ENCODE data around the gene DGKQ.
A peak's percentile ranks its signal among the peaks of the same experiment; 100 is the strongest.
"Not testable (repeated sequence)": the region's sequence is repeated elsewhere in the genome, so short reads cannot be mapped to it uniquely, and the experiment has no call there.

The DGKQ gene

DNA sequence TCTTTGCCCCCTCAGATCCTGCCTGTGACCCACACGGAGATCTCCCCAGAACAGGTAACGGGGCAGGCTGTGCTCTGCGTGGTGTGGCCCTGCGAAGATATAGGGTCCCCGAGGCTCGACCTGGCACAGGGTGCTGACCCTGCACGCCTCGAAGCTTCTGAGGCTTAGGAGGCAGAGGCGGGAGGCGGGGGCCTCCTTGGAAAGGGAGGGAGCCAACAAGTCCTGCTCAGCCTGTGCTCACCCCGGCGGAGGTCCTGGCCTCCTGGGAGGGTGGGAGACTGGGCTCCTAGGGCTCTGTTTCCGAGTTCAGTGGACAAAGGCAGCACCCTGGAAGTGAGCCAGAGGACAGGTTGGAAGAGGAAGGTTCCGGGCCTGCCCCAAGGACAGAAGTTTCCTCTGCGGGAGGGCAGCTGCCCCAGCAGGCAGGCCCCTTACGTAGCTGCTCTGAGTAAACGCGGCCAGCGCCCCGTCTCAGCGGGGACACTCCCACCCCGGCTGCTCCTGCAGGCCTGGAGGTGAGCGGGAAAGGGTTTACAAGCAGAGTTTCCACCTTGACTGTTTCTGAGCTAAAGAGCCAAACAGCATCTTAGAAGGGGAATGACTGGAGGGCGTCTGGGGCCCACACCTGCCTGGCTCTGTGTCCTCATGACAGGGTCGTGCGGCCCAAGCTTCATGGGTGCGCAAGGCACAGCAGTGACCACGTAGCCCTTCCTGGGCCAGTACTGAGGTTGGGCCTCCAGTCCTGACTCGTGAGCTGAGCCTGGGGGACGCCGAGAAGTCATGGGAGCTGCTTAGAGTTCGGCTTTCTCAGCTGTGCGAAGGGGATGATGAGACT lies 25.1 kb downstream of the DGKQ start:
- DNase-seq (ENCODE audit: low read depth): no peak

DNA sequence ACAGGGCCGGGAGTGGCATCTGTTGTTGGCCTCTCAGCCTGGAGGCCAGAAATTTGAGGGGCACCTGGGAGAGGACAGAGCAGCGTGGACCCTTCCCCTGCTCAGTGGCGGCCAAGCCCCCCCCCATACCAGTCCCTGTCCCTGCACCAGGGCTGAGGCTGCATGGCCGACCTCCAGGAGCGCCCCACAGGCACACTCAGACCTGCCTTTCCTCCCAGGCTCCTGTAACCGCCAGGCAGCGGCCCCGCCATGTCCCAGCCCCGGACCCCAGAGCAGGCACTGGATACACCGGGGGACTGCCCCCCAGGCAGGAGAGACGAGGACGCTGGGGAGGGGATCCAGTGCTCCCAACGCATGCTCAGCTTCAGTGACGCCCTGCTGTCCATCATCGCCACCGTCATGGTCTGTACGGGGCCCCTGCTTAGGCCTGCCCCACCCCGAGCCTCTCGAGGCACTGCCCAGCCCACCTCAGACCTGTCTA lies 25.8 kb downstream of the DGKQ start:
- DNase-seq (ENCODE audit: low read depth): no peak

DNA sequence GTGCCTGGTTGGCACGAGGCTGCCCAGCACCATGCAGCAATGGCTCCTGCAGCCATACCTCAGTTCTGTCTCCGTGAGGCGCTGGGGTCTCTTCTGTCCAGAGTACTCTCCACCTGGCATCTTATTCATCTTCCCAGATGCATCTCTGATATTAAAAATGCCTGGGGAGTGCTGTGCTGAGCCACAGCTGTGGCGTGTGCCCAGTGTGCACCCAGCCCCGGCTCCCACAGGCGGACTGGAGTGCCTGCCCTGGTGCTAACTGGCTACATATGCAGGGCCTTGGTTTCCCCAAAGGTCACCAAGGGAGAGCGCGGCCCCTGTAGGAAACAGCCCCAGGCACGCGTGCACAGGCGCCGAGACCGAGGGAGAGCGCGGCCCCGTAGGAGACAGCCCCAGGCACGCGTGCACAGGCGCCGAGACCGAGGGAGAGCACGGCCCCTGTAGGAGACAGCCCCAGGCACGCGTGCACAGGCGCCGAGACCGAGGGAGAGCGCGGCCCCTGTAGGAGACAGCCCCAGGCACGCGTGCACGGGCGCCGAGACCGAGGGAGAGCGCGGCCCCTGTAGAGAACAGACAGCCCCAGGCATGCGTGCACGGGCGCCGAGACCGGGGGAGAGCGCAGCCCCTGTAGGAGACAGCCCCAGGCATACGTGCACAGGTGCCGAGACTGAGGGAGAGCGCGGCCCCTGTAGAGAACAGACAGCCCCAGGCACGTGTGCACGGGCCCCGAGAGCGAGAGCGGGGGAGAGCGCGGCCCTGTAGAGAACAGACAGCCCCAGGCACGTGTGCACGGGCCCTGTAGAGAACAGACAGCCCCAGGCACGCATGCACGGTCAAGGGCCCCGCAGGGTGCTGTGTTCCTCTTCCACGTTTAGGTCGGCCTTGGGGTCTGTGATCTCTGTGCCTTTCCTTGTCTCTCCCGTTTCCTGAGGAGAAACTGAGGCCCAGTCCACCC lies 26.6 kb downstream of the DGKQ start:
- DNase-seq (ENCODE audit: low read depth): no peak

DNA sequence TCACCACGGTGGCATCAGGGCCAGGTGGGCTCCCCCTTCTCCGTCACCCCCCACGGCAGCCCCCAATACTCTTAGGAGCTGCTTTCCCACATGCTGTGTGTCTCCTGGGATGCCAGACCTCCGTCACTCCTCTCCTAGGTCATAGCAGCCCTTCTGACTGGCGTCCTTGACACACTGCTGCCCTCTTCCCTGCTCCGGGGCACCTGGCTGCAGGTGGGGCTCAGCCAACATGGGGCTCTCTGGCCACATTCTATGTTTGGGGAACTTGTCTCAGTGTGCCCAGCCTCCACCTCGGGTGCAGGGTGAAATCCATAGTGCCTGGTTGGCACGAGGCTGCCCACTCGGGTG lies 27.3 kb downstream of the DGKQ start:
- DNase-seq (ENCODE audit: low read depth): no peak

DNA sequence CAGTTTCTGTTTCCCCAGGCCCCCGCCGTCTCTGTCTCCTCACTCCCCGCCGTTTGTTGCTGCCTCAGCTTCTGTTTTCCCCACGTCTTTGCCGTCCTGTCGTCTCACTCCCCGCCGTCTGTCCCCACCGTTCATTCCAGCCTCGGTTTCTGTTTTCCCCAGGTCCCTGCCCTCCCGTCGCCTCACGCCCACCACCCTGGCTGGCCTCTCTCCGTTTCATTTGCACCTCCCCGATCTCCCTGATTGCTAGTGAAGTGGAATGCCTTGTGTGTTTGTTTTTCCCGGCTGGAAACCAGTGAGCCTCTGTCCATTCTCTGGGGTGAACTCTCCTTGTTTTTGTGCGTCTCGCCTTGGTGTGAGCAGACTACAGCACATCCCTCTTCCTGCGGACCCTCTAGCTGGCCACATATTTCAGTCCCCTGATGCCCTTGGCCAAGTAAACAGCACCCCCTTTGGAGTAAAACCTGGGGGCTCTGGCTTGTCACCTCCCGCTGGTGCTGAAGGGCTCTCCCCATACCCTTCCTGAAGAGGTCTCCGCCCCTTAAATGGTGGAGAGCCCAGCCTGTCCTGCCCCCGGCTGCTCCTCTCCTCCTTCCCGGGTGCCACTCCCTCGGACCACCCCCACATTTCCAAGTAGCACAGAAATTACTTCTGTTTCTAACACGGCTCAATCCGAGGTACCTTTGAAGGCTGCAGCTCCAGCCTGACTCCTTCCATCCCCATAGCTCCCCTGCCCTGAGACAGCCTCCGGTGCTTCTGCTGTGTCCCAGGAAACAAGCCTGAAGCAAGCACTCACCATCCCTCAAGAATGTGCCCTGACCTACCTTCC lies 27.9 kb downstream of the DGKQ start:
- DNase-seq (ENCODE audit: low read depth): no peak

DNA sequence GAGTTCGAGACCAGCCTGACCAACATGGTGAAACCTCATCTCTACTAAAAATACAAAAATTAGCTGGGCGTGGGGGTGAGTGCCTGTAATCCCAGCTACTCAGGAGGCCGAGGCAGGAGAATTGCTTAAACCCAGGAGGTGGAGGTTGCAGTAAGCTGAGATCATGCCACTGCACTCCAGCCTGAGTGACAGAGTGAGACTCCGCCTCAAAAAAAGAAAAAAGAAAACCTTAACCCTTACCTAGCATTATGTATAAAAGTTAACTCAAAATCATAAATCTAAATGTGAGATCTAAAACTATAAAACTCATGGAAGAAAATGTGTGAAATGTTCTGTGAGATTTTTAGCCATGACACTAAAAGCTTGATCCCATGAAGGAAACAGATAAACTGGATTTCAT lies 33.9 kb downstream of the DGKQ start:
- not testable (repeated sequence) for DNase-seq (ENCODE audit: low read depth)

DNA sequence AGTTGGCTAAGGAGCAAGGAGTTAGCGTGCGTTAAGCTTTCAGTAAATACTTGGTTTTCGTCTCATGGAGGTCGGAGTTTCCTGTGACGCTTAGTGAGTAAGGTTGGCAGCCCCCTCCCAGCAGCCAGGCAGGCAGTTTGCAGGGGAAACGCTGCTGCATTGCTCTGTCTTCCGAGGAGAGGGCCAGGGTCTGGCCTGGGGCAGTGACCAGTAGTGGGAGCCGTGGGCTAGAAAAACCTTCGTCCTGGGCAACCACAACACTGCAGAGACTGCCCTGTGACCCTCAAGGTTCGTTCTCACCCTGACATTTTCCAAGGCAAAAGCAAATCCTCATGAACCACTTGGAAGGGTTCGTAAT lies 40.7 kb downstream of the DGKQ start:
- no peak for DNase-seq (ENCODE audit: low read depth)

DNA sequence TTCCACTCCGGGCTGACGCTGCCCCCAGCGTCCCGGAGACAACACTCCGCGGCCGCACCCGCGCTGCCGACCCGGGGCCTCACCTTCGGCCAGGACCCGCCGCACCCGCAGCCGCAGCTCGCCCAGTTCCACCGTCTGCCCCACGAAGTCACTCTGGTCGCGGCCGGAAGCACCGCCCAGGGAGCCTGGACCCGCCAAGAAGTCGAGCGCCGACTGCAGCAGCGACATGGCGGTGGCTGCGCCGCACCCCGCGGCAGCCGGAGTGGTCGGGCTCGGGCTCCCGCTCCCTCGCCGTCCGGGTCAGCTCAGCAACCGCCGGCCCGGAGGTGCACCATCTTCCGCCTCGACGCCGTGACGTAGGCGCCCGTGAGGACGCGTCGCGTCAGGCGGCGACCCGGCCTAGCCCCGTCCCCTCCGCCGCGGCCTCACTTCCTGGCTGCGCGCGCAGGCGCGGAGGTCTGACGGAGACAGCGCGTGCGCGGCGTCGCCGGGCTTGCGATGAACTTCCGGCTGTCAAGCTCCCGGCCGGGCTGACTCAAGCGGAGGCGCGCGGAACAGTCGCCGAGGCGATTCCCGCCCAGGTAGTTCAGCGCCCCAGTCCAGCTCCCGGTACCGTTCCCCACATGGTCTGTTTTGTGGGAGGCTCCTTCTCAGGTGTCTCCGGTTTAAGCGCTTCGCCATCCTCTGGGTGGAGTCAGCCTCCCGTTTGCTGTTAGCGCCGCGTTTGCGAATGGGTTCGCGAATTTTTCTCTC lies 41.2 kb downstream of the DGKQ start, which contains the start of the genes GAK and TMEM175:
GAK (minus strand) TSS at position 357 of the 753 bp plus-strand sequence; CDS start at position 228, 129 bp downstream.
TMEM175 (plus strand) TSS at position 501 of the 753 bp plus-strand sequence. CDS start 15,280 bp downstream, outside the sequence.
- DNase-seq (ENCODE audit: low read depth): peak; percentile 97

DNA sequence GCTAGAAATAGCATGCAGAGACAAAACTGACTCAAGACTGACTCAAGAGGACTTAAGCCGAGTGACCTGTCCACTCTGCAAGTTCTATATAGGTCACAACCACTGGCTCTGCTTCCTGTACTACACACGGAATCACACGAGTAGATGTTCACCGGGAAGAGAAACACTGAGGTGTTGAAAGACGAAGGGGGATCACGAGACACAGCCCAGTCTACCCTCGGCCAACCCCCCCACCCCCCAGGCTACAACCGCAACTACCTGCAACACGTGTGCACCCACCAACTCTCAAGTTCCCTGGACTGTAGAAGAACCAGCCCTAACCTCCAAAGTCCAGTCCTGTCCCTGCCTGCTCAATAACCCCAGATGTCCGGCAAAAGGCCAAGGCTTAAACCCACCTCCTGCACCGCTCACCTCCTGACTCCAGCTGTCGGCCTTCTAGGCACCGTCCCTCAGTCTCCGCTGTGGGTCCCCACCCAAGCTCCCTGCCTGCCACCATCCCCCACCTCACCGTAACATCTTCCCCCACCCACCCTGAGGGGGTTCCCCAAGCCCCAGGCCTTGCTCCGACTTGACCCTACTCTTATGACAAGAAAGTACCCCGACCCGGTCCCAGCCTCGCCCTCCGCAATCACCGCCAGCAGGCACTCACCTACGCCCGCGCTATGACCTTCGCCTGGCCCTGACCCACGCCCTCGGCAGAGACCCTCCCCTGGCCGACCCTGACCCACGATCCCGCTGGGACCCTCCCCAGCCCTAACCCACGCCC lies 42.0 kb downstream of the DGKQ start:
- no peak for DNase-seq (ENCODE audit: low read depth)

DNA sequence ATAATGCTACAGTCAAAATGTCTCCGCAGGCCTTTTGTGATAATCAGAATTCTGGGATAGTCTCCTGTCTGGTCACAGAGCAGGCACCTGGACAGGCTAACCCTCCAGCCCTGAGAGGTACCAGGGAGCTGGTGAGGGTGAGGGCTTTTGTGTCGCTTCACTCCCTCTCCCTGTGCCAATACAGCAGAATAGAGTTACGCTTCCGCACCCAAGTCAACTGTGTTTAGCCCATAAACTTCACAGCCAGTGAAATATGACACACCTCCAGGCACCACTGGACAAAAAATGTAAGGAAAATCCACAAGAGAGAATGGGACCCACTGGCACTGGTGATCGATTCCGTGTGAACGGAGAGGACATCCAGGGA lies 42.6 kb downstream of the DGKQ start:
- DNase-seq (ENCODE audit: low read depth): no peak

DNA sequence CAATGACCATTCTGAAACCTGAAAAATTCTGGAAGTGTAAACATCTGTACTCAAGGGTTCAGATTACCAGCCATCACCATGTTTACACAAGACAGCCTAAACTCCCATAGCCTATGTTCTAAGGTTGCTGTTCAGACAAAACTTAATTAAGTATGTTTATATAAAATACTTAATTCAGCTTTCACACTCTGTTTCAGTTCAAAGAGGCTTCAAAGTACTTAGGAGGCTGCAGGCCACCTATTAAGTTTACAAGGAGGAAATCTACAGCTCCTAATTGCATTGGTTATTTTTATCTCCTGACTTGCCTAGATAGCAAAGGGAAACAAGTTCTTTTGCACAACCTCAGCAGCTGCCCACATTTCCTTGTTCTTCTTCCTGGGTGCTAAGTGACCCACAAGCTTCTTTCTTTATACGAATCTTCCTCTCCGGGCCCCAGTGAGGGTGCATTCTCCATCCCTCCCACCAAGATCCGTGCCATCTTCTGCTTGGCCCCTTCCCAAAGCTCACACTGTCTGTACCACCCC lies 43.3 kb downstream of the DGKQ start:
- DNase-seq (ENCODE audit: low read depth): no peak

DNA sequence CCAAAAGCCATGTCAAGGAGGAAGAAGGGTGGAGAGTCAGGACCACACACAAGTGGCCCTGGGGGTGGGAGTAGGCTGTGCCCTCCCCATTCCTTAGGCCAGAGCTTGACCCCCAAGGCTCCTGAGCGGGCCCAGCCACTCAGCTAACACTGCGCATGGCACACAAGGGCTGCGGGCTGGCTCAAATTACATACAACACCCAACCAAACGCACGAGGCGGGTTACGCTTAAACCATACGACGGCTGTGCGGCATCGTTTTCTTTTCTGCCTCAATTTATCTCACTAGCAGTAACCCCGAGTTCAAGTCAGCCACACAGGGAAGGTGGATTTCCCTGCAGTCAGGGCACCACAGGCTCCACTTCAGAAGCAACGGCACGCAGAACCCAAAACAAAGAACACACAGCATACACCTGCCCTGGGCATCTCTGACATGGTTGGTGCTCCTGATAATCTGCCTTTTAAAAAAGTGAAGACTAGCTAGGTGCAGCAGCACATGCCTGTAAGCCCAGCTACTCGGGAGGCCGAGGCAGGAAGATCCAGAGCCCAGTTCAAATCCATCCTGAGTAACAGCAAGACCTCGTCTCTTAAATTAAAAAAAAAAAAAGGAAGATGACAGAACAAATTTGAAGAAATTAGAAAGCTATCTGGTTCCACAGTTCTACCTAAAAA lies 44.1 kb downstream of the DGKQ start:
- no peak for DNase-seq (ENCODE audit: low read depth)

DNA sequence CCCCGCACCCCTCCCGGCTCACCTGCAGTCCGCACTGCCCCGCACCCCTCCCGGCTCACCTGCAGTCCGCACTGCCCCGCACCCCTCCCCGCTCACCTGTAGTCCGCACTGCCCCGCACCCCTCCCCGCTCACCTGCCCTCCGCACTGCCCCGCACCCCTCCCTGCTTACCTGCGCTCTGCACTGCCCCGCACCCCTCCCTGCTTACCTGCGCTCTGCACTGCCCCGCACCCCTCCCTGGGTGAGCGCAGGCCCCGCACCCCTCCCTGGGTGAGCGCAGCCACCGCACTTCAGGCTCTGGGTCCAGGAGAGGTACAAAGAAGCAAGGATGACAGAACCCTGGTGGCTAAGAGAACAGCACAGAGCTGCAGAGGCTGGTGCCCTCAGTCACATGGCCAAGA lies 45.8 kb downstream of the DGKQ start:
- not testable (repeated sequence) for DNase-seq (ENCODE audit: low read depth)

DNA sequence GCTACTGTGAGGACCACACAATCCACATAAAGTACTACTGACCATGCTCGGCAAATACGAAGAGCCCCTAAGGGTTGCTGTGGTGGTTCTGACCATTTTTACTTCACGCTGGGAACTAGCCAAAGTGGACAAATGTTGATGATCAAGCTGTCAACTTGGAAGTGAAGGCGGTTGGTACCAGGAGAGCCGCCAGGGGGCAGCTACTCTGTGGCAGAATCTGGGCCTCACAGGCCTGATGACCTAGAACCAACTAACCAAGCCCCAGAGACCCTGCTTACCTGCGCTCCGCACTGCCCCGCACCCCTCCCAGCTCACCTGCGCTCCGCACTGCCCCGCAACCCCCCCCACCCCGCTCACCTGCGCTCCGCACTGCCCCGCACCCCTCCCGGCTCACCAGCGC lies 46.8 kb downstream of the DGKQ start:
- no peak for DNase-seq (ENCODE audit: low read depth)

DNA sequence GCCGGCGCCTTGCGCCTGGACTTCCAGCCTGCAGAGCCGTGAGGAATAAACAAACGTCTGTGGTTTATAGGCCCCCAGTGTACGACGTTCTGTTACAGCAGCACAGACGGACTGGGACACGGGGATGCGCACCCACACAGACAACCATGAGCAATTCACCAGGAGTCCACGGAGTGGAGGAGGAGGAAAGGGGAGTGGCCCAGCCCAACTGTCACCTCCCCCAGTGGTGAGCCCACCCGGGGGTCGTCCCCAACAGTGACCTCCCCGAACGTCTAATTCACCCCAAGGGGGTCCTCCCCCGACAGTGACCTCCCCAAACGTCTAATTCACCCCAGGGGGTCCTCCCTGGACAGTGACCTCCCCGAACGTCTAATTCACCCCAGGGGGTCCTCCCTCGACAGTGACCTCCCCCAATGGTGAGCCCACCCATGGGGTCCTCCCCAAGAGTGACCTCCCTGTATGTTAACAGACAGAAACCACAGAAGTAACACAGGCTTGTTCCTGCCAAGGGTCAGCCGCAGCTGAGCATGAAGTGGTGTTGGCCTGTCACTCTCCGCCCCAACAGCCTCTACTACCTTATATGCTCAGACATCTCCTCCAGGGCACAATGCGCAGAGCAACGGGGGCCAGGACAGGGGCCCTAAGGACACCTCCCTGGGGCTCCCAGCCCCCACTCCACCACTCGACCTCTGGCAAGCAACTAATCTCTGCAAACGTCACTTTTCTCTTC lies 47.4 kb downstream of the DGKQ start:
- no peak for DNase-seq (ENCODE audit: low read depth)

DNA sequence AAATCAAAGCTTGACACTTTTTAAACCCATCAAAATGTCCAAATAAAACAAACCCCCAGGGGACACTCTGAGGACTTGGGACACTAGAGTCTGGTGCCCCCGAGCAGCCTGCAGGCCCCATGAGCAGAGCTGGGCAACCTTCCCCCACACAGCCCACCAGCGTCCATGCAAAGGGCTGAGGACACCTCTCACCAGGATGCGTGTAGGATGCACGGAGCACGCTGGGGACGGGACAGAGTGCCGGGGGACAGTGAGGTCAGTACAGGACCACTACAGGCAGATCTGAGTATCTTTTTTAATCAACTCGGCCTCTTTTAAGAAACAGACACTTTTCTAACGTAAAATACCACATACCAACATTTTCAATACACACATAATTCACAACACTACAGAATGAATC lies 48.2 kb downstream of the DGKQ start:
- no peak for DNase-seq (ENCODE audit: low read depth)

DNA sequence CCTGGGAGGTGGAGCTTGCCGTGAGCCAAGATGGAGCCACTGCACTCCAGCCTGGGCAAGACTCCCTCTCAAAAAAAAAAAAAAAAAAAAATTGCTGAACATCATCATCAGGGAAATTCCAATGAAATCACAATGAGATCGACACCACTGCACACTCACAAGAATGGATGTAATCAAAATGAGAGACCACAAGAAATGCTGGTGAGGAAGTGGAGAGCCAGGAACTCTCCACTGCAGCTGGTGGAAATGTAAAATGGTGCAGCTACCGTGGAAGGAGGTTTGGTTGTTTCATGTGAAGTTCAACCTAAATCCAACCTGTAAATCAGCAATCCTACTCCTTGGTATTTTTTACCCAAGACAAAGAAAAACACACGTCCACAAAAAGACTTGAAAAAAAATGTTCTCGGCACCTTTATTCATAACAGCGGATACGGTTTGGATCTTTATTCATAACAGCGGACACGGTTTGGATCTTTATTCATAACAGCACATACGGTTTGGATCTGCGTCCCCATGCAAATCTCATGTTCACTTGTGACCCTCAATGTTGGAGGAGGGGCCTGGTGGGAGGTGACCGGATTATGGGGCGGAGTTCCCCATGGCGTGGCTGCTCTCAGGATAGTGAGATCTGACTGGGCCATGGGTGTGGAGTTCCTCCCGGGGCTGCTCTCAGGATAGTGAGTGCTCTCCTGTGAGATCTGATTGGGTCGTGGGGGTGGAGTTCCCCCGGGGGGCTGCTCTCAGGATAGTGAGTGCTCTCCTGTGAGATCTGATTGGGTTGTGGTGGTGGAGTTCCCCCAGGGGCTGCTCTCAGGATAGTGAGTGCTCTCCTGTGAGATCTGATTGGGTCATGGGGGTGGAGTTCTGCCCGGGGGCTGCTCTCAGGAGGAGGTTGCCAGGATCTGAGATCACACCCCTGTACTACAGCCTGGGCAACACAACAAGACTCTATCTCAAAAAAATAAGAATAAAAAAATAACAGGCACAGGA lies 49.0 kb downstream of the DGKQ start:
- no peak for DNase-seq (ENCODE audit: low read depth)

Measured in stimulated activated CD8-positive, alpha-beta memory T cell treated with anti-CD3 and anti-CD28 coated beads, Interleukin-15, amount 100 ng/mL, for 24 hours (primary cell).